Measurements from ENCODE around the gene TMC8. TPM values are rescaled to one million over a fixed set of nuclear protein-coding genes. Genes with fewer than 3 reads are reported as not detected.

Gene TMC8
- total RNA-seq, 1 donor from 2014 or later = 0.49 TPM

Other genes starting within 250 kb of the TMC8 start
- gene TNRC6C, start 172.1 kb upstream of the TMC8 start, total RNA-seq = 21.4 TPM
- 2.0 TPM for gene TMC6, start 2.0 kb upstream of the TMC8 start, total RNA-seq
- gene C17orf99, start 15.6 kb downstream of the TMC8 start, total RNA-seq = not detected
- gene SYNGR2, start 37.8 kb downstream of the TMC8 start, total RNA-seq = 3.0 TPM
- 1.7 TPM for gene TK1, start 56.3 kb downstream of the TMC8 start, total RNA-seq
- 18.2 TPM for gene AFMID, start 56.6 kb downstream of the TMC8 start, total RNA-seq
- 3.2 TPM for gene BIRC5, start 83.5 kb downstream of the TMC8 start, total RNA-seq
- not detected for gene TMEM235, start 100.9 kb downstream of the TMC8 start, total RNA-seq
- 3.2 TPM for gene SOCS3, start 229.3 kb downstream of the TMC8 start, total RNA-seq
- gene PGS1, start 247.9 kb downstream of the TMC8 start, total RNA-seq = 26.8 TPM